SW480 (cell line): ENCODE results near the gene PRLH.
A peak's percentile ranks its signal among the peaks of the same experiment; 100 is the strongest.
"Not testable (repeated sequence)": the region's sequence is repeated elsewhere in the genome, so short reads cannot be mapped to it uniquely, and the experiment has no call there.

Source experiments
- DNase-seq: peaks from one replicate; pipeline ENCODE4 v3.0.0-alpha.2; 2016; ENCODE audit warnings: low spot score

PRLH gene

DNA sequence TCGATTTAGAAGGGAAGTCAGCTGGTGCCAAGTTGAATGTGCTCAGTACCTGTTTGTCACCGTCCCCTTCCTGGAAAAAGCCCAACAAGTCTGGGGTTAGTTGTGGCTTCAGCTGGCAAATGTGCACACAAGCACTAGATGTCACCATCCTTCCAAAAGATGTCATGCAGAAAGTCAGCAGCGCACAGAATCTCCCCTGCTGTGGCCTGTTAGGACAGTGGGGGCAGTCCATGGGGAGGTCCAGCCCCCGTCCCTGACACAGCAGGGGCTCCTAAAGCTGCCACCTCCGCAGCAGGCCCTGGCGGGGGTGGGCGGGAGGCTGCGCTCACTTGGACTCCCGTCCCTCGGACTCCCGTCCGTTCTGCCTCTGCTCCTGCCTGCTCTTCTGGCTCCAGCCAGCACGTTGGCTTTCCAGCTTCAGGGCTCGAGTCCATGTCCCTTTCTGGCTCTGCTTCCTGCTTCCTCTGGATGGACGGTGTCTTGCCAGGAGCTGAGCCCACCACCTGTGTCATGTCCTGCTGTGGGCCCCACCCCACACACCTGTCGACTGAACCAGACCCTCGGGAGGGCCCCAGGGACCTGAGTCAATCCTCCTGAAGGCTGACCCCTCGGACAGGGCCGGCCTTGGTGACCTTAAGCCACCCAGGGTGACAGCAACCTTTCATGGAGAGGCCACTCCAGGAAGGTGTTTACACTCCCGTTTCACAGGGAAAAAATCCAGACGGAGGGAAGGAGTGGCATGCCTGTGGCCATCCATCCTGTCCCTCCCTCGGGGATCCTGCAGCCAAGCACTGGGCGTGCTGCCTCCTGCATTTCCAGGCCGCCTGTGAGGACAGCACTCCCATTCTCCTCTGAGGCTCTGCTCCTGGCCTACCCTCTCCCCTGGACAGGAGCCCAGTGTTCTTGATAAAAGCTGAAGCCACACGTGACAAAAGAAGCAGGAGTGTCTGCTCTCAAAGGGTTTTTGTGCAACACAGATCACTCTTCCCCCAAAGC, 15.7 kb downstream of the PRLH start:
- DNase-seq = peak; percentile 11

GRCh38 chr2:237583385-237584295, 17.3 kb downstream of the PRLH start:
- DNase-seq = no peak

- no peak for DNase-seq
Measured at GRCh38 chr2:237585590-237586221, 19.3 kb downstream of the PRLH start.

DNA sequence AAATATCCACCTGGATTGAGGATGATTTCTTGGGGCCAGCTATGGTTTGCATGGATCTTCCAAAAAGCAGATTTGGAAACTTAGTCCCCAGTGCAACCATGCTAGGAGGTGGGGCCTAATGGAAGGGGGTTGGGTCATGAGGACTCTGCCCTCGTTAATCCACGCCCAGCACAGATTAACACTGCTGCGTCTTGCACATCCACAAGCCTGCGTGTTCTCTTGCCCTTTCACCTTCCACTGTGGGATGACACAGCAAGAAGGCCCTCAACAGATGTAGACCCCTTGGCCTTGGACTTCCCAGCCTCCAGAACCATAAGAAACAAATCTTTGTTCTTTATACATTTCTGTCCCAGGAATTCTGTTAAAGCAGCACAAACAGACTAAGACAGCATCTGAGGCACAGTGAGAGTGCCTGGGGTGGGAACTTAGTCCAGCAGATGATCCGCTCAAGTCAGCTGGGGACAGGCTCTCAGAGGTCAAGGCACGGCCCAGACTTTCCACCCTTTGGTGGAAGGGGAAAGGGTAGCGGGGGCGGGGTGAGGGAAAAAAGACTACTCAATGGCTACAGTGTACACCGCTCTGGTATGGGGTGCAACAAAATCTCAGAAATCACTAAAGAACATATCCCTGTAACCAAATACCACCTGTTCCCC, 21.8 kb downstream of the PRLH start:
- no peak for DNase-seq

- DNase-seq = peak; percentile 94
Measured at GRCh38 chr2:237590272-237591140, 24.1 kb downstream of the PRLH start, which contains the start of gene RAB17. TSS of gene RAB17 (minus strand) at chr2:237590734. CDS start at chr2:237586154, 4,580 bp downstream.

GRCh38 chr2:237591141-237591881, 24.9 kb downstream of the PRLH start:
- DNase-seq = peak; percentile 85

DNA sequence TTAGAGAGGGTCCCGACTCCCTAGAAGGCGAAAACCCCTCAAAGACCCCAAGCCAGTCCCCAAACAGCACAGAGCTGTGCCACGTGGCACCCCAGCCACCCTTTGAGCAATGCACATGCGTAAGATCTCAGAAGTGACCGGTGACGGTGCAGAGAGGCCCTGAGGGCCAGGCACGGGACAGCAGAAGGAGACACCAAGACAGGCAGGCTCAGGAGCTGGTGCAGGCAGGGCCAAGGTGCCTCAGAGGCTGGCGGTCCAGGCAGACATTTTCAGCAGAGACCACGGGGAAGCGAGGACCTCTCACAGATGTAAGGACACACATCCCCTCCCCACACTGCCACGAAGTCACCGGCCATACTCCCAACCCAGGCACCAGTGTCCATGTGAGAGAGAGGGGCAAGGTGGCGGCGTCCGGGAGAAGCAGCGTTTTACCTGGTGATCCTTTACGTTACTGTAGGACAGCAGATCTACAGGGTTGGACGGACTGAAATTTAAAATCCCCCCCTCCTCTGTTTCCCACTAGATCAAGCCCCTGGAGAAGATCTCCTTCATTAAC, 26.1 kb downstream of the PRLH start:
- DNase-seq = no peak

DNA sequence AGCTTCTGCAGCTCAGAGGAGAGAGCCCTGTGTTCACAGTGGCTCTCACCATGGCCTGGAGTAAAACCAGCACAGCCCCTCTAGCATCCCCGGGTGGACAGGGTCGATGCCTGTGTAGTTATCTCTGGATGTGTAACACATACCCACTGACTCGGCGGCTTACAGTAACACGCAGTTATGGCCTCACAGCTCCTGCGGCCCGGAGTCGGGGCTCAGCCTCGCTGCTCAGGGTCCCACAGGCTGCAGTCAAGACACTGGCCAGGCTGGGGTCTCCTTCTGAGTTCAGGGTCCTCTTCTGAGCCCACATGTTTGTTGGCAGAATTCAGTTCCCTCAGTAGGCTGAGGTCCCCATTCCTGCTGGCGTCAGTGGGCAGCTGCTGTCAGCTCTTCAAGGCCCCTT, 26.7 kb downstream of the PRLH start:
- no peak for DNase-seq

GRCh38 chr2:237593596-237594320, 27.4 kb downstream of the PRLH start:
- no peak for DNase-seq

GRCh38 chr2:237594514-237594871, 28.1 kb downstream of the PRLH start:
- DNase-seq = no peak

DNA sequence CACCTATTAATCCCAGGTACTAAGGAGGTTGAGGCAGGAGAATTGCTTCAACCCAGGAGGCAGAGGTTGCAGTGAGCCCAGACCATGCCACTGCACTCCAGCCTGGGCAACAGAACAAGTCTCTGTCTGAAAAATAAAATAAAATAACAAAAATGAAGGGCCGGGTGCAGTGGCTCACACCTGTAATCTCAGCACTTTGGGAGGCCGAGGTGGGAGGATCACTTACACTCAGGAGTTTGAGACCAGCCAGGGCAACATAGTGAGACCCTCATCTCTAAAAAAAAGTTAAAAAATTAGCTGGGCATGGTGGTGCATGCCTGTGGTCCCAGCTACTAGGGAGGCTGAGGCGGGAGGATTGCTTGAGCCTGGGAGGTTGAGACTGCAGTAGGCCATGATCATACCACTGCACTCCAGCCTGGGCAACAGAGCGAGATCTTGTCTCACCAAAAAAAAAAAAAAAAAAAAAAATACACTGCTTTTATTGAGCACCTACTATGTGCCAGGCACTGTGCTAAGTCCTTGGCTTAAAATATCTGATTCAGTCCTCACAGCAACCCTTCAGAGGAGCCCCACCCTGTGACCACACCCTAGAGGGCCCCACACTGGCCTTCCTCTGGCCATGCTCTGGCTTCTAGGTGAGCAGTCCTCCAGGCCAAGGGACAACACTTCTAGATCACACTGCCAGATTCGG, 29.6 kb downstream of the PRLH start:
- not testable (repeated sequence) for DNase-seq

DNA sequence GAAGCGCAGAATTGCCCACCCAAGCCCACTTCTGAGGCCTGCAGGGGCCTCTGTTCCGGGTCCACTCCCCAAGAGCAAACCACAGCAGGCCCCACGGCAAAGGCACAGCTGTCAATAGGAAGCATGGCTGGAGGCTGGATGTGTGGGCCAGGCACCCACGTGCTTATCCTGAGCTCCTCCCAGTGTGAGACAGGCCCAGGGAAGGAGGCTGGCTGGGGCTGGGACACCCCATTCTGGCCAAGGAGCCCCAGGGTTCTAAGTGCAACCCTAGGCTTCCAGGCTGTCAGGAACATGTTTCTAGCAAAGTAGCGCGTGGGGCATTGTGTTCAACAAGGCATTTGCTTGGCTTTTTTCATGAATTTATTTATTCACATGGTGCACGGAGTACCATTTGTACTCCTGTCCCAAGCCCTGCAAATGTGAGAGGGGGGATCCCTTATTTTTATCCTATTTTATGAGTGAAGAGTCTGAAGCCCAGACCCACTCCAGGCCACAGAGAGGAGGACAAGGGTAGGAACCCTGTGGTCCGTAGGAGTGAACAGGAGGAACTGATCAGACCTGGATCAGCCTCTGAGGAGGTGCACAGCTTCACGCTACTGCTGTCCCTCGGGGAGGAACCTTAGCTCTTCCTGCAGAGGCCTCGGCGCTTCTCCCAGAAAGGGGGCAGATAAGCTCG, 30.3 kb downstream of the PRLH start:
- DNase-seq = no peak

GRCh38 chr2:237597196-237598145, 31.1 kb downstream of the PRLH start:
- DNase-seq = no peak

DNA sequence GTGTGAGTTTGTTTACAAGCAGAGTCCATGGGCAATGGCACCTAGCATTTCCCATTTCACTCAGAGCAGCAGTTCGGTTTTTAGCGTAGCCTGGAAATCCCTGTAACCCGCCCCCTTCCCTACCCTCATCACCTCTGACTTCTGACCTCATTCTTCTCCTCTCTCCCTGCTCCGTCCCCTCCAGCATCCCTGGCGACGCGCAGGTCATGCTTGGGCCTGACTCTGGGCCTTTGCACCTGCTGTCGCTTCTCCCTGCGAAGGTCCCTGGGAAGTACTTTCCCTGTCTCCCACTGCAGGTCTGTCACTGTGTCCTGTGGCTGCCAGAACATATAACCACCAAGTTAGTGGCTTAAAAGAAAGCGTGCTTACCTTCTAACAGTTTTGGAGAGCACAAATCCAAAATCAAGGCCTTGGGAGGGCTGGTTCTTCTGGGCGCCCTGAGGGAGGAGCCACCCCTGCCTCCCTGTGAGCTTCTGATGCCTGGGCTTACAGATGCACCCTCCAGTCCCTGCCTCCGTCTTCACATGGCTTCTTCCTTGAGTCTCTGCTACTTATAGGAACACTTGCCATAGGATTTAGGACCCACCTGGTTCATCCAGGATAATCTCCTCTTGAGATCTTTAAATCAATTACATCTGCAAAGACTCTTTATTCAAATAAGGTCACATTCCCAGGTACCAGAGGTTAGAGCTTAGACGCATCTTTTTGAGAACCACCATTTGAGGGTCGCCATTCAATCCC, 32.3 kb downstream of the PRLH start:
- no peak for DNase-seq

DNA sequence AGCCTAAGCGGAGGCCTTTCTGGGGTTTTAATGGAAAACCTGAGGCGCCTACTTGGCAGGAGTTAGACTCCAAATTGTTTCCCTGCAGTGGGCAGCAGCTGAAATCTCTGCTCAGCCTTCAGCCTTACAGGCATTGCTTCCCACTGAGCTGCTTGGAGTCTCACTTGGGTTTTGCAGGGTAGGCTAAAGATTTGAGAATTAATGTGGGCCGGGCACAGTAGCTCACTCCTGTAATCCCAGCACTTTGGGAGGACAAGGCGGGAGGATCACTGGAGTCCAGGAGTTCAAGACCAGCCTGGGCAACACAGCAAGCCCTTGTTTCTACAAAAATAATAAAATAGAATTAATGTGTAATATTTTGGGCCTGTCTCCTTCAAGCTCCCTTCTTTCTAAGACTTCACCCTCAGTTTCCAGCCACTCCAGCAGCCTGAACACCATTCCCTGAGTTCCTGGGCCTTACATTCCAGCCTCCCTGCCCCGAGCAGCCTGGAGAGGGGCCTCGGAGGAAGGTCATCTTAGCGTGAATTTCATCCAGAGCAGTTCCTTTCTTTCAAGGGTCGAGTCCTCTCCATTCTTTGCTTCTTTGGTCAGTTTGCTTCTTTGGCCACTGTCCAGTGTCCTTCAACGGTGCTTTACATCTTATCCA, 33.2 kb downstream of the PRLH start:
- no peak for DNase-seq
